HepG2 (cell line): ENCODE measurements around the gene ZMYND10. TPM values are rescaled to one million over a fixed set of nuclear protein-coding genes. Genes with fewer than 3 reads are reported as not detected.
A peak's percentile ranks its signal among the peaks of the same experiment; 100 is the strongest.

ENCODE experiments used
- ARHGAP35 ChIP-seq: sonication (generic); formaldehyde crosslinking; IDR thresholded peaks from 2 replicates; pipeline ENCODE4 v1.9.0; 2022; ENCODE audit warnings: mild to moderate bottlenecking, inconsistent platforms, moderate library complexity, missing genetic modification reagents, borderline replicate concordance
- ASH2L ChIP-seq: fragments of 300-600, 200-600 bp; sonication (generic); IDR thresholded peaks from 2 replicates; pipeline ENCODE4 v1.7.0; 2017; ENCODE audit warnings: low read depth, mild to moderate bottlenecking, moderate library complexity, mixed read lengths, low read length; ENCODE audit not compliant: insufficient read length
- BCL3 ChIP-seq: sonication (generic); formaldehyde crosslinking; IDR thresholded peaks from 2 replicates; pipeline ENCODE4 v1.5.1; 2020; ENCODE audit warnings: mild to moderate bottlenecking, missing genetic modification reagents, moderate library complexity
- BCLAF1 ChIP-seq: fragments of 450-650 bp; IDR thresholded peaks from 2 replicates; pipeline ENCODE4 v1.6.1; 2017; ENCODE audit warnings: mild to moderate bottlenecking
- ELK4 ChIP-seq: sonication (generic); formaldehyde crosslinking; IDR thresholded peaks from 2 replicates; pipeline ENCODE4 v1.9.0; 2021; ENCODE audit warnings: missing genetic modification reagents, borderline replicate concordance
- FOXK2 ChIP-seq: fragments of 450-650 bp; IDR thresholded peaks from 2 replicates; pipeline ENCODE4 v1.6.1; 2016
- HOXA7 ChIP-seq: sonication (generic); formaldehyde crosslinking; IDR thresholded peaks from 2 replicates; pipeline ENCODE4 v1.8.1; 2022; ENCODE audit warnings: mild to moderate bottlenecking, missing genetic modification reagents, moderate library complexity
- MAFF ChIP-seq: IDR thresholded peaks from 2 replicates; pipeline ENCODE4 v1.6.1; 2011; ENCODE audit warnings: low read depth, low read length, improper control_type of control experiment
- REST ChIP-seq, 2 experiments: IDR thresholded peaks; 2 replicates each; pipeline ENCODE4 v1.6.1; 2011 to 2012; ENCODE audit warnings: low read length in 2 of 2, borderline replicate concordance in 1 of 2, low read depth in 1 of 2, mild to moderate bottlenecking in 1 of 2, moderate library complexity in 1 of 2
- RFX1 ChIP-seq: fragments of 450-650 bp; IDR thresholded peaks from 2 replicates; pipeline ENCODE4 v1.6.1; 2017
- SP2 ChIP-seq: sonication (generic); formaldehyde crosslinking; IDR thresholded peaks from 2 replicates; pipeline ENCODE4 v1.5.1; 2020; ENCODE audit warnings: mild to moderate bottlenecking, missing genetic modification reagents
- polyA plus RNA-seq, 8 experiments: library from polyadenylated mRNA; depleted of rRNA in 3 of 8; stranded (reverse) in 7 of 8; unstranded in 1 of 8; fragments of >200 nt; fragmentation: Illumina TruSeq in 4 of 8; extraction: Trizol in 4 of 8; gene quantifications; 2 replicates each; pipeline versions ENCODE4 v1.2.1 to v1.2.3, GENCODE V29; 2011 to 2016; ENCODE audit warnings: low read depth in 4 of 8, missing spikeins in 1 of 8, mixed read lengths in 1 of 8; ENCODE audit not compliant: insufficient read depth in 1 of 8
- total RNA-seq, 5 experiments: library from RNA; depleted of rRNA; stranded (reverse); fragments of >200 nt; fragmentation: Illumina TruSeq; extraction: Trizol; gene quantifications; 2 replicates each; pipeline ENCODE4 v1.2.3, GENCODE V29; 2016; ENCODE audit warnings: low read depth in 1 of 5
- TF ChIP-seq, protein P1 (sequence below): sonication (generic); formaldehyde crosslinking; IDR thresholded peaks from 2 replicates; pipeline ENCODE4 v1.5.0; 2020; ENCODE audit warnings: missing genetic modification reagents
- TF ChIP-seq, protein P2 (sequence below): IDR thresholded peaks from 2 replicates; pipeline ENCODE4 v1.6.1; 2016; ENCODE audit warnings: missing biosample characterization, missing genetic modification reagents, low read depth
- TF ChIP-seq, protein P3 (sequence below): sonication (generic); formaldehyde crosslinking; IDR thresholded peaks from 2 replicates; pipeline ENCODE4 v1.8.0; 2022; ENCODE audit warnings: missing genetic modification reagents, mild to moderate bottlenecking, inconsistent platforms, borderline replicate concordance

ZMYND10 gene
- total and polyA plus RNA-seq, 2 of the 13 experiments (the other 11 are each of a cell fraction or from before 2014, with no cell fraction given), result 0.60 to 0.74 TPM

DNA sequence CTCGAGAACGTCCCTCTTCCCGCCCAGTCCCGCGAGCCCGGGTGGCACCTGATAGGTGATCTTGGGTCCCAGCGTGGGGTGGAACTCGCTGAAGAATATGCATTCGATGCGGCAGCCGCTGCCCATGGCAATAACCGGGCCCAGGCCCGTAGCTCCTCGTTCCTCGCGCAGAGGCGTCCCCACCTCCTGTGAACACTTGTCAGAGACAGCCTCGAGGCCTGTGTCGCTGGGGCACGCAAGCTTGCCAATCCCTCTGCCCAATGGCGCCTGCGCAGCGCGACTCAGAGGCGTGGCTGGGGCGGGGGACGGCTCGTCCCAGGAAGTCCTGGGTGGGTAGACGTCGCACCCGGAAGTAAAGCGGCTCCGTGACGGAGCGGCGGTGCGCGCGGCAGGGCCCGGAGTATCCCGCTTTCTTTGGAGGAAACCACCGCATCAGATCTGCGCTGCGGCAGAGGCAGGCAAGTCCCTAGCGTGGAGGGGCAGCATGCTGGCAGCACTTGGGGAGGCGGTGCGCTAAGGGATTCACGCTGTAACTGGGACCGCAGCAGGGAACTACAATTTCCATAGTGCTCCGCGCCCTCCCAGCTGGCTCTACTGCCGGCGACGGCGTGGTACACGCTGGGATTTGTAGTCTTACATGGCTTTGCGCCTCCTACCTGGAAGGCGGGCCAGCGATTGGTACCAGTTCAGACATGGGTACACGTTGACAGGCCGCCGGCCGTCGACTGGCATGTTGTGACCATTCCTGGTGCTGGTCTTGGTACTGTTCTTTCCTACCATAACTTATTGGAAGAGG is 5.2 kb upstream of the ZMYND10 start, which contains the start of the genes CYB561D2 and NPRL2 (continued):
- TF ChIP-seq REST (IDR thresholded peaks at IDR 0.05; ENCODE audit: borderline replicate concordance in 1 of 2, low read depth in 1 of 2, low read length in 2 of 2), result no peak
- peak; percentile 95 for TF ChIP-seq BCL3 (CRISPR knock-in tag)
- peak; percentile 88 for TF ChIP-seq ASH2L
- no peak for TF ChIP-seq ELK4 (CRISPR knock-in tag)
- no peak for TF ChIP-seq FOXK2
- peak; percentile 97 for TF ChIP-seq ARHGAP35
- peak; percentile 4; the same call in 1 of the 2 replicates for TF ChIP-seq SP2 (CRISPR knock-in tag)
- TF ChIP-seq BCLAF1, result no peak
- no peak for TF ChIP-seq RFX1
- TF ChIP-seq, protein P1, sequence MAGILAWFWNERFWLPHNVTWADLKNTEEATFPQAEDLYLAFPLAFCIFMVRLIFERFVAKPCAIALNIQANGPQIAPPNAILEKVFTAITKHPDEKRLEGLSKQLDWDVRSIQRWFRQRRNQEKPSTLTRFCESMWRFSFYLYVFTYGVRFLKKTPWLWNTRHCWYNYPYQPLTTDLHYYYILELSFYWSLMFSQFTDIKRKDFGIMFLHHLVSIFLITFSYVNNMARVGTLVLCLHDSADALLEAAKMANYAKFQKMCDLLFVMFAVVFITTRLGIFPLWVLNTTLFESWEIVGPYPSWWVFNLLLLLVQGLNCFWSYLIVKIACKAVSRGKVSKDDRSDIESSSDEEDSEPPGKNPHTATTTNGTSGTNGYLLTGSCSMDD (CRISPR knock-in tag), result peak; percentile 61; the same call in 1 of the 2 replicates
- TF ChIP-seq MAFF, result no peak
- TF ChIP-seq, protein P2, sequence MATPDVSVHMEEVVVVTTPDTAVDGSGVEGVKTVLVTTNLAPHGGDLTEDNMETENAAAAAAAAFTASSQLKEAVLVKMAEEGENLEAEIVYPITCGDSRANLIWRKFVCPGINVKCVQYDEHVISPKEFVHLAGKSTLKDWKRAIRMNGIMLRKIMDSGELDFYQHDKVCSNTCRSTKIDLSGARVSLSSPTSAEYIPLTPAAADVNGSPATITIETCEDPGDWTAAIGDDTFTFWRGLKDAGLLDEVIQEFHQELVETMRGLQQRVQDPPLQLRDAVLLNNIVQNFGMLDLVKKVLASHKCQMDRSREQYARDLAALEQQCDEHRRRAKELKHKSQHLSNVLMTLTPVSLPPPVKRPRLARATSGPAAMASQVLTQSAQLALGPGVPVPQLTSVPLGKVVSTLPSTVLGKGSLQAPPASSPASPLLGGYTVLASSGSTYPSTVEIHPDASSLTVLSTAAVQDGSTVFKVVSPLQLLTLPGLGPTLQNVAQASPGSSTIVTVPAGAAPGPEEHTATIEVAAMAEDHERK (CRISPR knock-in tag), result peak; percentile 83
- TF ChIP-seq HOXA7 (CRISPR knock-in tag), result no peak
- TF ChIP-seq, protein P3, sequence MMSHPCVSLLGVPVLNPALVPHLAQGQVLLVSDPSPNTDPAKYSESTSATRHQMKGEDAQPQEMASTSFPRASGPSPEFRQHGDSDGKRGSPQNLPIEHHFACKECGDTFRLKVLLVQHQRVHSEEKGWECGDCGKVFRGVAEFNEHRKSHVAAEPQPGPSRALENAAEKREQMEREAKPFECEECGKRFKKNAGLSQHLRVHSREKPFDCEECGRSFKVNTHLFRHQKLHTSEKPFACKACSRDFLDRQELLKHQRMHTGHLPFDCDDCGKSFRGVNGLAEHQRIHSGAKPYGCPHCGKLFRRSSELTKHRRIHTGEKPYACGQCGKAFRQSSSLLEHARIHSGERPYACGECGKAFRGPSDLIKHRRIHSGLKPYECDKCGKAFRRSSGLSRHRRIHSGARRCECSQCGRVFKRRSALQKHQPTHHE (CRISPR knock-in tag), result peak; percentile 52; the same call in 1 of the 2 replicates
